NCI-H774 (cell line): ENCODE measurements around the gene LRWD1.
"Not testable (repeated sequence)": the region's sequence is repeated elsewhere in the genome, so short reads cannot be mapped to it uniquely, and the experiment has no call there.

Source experiments
- DNase-seq: peaks from one replicate; lab custom pipeline; 2025; lab: John Stamatoyannopoulos, UW

LRWD1 gene

GRCh38 chr7:102444961-102445673 is 19.7 kb upstream of the LRWD1 start:
- DNase-seq = no peak

- DNase-seq = no peak
Measured at GRCh38 chr7:102445674-102446071, 19.1 kb upstream of the LRWD1 start.

- no peak for DNase-seq
Measured at GRCh38 chr7:102446387-102447156, 18.2 kb upstream of the LRWD1 start.

DNA sequence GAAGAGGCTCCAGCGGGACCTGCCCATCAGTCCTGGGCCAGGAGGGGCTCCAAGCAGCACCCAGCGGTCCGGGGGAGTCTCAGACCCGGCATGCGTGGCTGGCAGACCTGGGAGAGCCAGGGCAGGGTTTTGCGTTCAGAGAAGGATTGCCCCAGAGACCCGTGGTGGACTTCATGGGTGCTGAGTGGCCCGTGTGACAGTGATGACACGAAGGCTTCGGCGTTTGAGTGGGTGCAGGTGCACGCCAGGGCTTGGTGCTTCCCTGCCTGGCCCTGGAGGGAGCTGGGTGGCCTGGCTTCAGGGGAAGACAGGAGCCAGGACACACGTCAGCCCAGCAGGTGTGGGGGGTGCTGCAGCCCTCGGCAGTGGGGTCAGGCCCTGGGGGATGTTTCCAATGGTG is 17.5 kb upstream of the LRWD1 start:
- DNase-seq = no peak

GRCh38 chr7:102449136-102449535 is 15.6 kb upstream of the LRWD1 start:
- DNase-seq = no peak

GRCh38 chr7:102450242-102450641 is 14.5 kb upstream of the LRWD1 start:
- no peak for DNase-seq

GRCh38 chr7:102451371-102452054 is 13.3 kb upstream of the LRWD1 start:
- DNase-seq = peak; percentile 7

GRCh38 chr7:102452451-102452850 is 12.3 kb upstream of the LRWD1 start:
- DNase-seq = no peak

DNA sequence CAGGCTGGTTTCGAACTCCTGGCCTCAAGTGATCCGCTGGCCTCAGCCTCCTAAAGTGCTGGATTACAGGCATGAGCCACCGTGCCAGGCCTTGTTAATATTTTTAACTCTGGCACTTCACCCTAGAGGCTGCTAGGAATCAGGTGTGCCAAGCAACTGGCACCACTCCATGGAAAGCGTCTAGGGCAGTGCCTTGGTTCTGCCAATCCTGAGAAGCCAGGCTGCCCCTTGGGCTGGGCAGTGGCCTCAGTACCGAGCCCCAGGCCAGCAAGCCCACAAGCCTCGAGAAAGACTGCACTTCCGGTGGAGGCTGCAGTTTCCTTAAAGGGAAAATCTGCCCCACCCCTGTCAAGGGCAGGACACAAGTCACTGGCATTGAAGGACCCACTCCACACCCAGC is 11.5 kb upstream of the LRWD1 start:
- no peak for DNase-seq

GRCh38 chr7:102454468-102454867 is 10.3 kb upstream of the LRWD1 start:
- DNase-seq = no peak

- DNase-seq = not testable (repeated sequence)
Measured at GRCh38 chr7:102454932-102455331, 9.9 kb upstream of the LRWD1 start.

DNA sequence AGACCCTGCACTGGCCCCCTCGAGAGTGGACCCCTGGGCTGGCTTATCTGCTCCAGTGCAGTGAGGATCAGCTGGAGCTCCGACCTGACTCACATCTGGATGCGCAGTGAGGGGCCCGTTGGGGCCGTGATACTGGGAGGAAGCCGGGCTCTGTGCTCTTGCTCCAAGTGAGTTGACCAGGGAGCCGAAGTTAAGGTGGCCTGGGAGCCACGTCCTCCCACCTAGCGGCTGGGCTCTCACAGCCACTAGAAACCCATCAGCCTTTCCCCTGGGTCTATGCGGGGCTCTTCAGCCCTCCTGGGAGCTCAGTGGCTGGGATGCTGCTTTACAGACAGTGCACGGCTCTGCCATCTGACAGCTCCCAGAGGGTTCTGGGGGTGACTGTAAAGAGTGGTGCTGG is 9.2 kb upstream of the LRWD1 start:
- no peak for DNase-seq

DNA sequence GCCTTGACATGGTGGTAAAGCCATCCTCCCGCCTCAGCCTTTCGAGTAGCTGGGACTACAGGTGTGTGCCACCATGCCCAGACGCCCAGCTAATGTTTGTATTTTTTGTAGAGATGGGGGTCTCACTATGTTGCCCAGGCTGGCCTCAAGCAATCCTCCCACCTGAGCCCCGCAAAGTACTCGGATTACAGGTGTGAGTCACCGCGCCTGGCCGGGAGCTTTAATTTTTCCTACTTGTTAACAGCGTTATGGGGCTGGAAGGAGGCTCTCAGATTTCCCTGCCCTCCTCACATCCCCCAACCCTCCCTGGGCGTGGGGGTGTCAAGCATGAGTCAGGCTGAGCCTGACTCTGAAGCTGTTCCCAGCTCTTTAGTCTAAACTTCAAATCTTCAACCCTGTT is 8.5 kb upstream of the LRWD1 start:
- DNase-seq = no peak

- DNase-seq = no peak
Measured at GRCh38 chr7:102457352-102457924, 7.3 kb upstream of the LRWD1 start.

DNA sequence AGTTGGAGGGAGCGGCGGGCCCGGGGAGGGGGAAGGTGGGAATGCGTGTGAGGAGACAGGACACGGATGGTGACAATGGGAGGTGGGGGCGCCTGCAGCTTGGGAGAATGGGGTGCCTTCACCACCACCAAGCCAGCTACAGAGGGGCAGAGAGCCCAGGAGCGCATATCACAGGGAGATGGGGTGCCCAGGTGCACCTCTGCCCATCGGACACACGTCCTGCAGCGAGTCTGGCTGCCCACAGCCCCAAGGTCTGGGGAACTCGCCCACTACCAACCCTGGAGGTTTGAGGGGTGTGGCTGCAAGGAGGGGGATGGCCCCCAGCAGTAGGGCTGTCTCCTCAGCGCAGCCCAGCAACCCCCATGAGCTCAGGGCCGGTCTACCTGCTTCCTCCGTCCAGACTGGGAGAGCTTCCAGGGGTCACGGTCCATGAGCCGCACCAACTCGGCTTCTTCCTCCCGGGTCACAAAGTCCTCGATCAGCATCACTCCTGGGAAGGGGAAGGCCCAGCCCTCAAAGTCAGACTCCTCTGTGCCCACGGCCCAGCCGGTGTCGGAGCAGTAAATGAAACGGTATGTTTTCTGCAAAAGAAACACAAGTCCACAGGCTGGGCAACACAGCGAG is 5.5 kb upstream of the LRWD1 start:
- DNase-seq = no peak

GRCh38 chr7:102460467-102460866 is 4.3 kb upstream of the LRWD1 start:
- DNase-seq = no peak

- DNase-seq = no peak
Measured at GRCh38 chr7:102463841-102464576, 775 bp upstream of the LRWD1 start.

- DNase-seq = no peak
Measured at GRCh38 chr7:102466097-102466496, 1.3 kb downstream of the LRWD1 start.

DNA sequence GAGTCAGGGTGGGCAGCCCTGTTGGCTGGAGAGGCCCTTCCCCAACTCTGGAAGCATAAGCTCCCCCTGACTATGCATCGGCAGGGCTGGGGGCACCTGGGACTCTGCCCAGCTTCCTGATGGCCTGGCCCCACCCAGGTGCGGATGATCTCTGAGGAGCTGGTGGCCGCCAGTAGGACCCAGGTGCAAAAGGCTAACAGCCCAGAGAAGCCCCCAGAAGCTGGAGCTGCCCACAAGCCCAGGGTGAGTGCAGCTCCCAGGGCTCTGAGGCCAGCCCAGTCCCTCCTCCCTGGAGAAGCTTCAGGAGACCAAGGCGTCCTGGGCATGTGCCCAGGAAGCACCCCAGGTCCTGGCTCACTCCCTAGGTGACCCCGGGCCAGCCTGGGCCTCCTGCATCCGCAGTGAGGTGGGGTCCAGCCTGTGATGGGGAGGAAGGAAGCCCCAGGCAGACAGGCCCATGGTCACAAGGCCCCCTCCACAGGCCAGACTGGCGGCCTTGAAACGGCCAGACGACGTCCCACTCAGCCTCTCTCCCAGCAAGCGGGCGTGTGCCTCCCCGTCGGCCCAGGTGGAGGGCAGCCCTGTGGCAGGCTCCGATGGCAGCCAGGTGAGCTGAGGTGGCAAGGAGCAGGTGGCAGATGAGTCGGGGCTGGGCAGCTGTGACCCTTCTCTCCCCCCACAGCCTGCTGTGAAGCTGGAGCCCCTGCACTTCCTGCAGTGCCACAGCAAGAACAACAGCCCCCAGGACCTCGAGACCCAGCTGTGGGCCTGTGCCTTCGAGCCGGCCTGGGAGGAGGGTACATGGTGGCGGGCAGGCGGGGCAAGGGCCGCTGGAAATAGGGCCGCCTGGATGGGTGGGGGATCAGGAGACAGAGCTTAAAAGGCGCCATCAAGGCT is 3.0 kb downstream of the LRWD1 start:
- DNase-seq = no peak
